OCI-LY3 (cell line): ENCODE results near the gene MYH10.

Source experiments
- CTCF ChIP-seq: fragments of 200-600, 300-600 bp; sonication (generic); IDR thresholded peaks from 2 replicates; pipeline ENCODE4 v1.5.1; 2014; ENCODE audit warnings: antibody characterized with exemption, low read length, low read depth
- EZH2phosphoT487 ChIP-seq: fragments of 200-600 bp; shearing (Covaris generic); IDR thresholded peaks from 2 replicates; pipeline ENCODE4 v1.6.1; 2018; ENCODE audit warnings: antibody characterized with exemption, mixed run types, low read depth

GRCh38 chr17:8469964-8470363 lies 160.6 kb downstream of the MYH10 start:
- TF ChIP-seq CTCF (no peak), EZH2phosphoT487 (no peak)
